ENCODE measurements around the gene ROPN1B. TPM values are rescaled to one million over a fixed set of nuclear protein-coding genes. Genes with fewer than 3 reads are reported as not detected.
"Not testable (repeated sequence)": the region's sequence is repeated elsewhere in the genome, so short reads cannot be mapped to it uniquely, and the experiment has no call there.

Gene ROPN1B
- total and polyA plus RNA-seq, 4 donors: 1.3 to 3.6 (median 2.1) TPM

- not testable (repeated sequence) for H3K27me3 ChIP-seq (ENCODE audit: control insufficient read depth, insufficient read depth, low read length); H3K4me3 ChIP-seq (ENCODE audit: low read depth, low read length); DNase-seq (ENCODE audit: low read depth in 4 of 6, low spot score in 6 of 6); H3K36me3 ChIP-seq (ENCODE audit: control insufficient read depth, insufficient read depth, low read length); H3K27ac ChIP-seq (ENCODE audit: low read depth, low read length); H3K9me3 ChIP-seq (ENCODE audit: control insufficient read depth, insufficient read depth, low read length); H3K4me1 ChIP-seq (ENCODE audit: control insufficient read depth, insufficient read depth, low read length)
- no CpG with 5 or more reads among the region's 2 CpGs for WGBS (ENCODE audit: insufficient coverage)
These were observed 857 bp upstream of the ROPN1B start for GRCh38 chr3:125968121-125968520.

- Histone ChIP-seq H3K4me3 (ENCODE audit: low read depth, low read length) (peak overlapping the region; percentile 60), H3K27ac (ENCODE audit: low read depth, low read length) (peak overlapping the region; percentile 79)
- not testable (repeated sequence) for H3K9me3 ChIP-seq (ENCODE audit: control insufficient read depth, insufficient read depth, low read length); H3K27me3 ChIP-seq (ENCODE audit: control insufficient read depth, insufficient read depth, low read length); H3K4me1 ChIP-seq (ENCODE audit: control insufficient read depth, insufficient read depth, low read length); H3K36me3 ChIP-seq (ENCODE audit: control insufficient read depth, insufficient read depth, low read length)
- DNase-seq (ENCODE audit: low read depth in 4 of 6, low spot score in 6 of 6): peak; percentile 24 to 94 (median 57)
- WGBS (ENCODE audit: insufficient coverage): 0% methylated on average over 19 of the region's 31 CpGs
These were observed 3.3 kb downstream of the ROPN1B start for GRCh38 chr3:125971997-125972944.

- not testable (repeated sequence) for H3K36me3 ChIP-seq (ENCODE audit: control insufficient read depth, insufficient read depth, low read length); H3K9me3 ChIP-seq (ENCODE audit: control insufficient read depth, insufficient read depth, low read length); DNase-seq (ENCODE audit: low read depth in 4 of 6, low spot score in 6 of 6); H3K4me1 ChIP-seq (ENCODE audit: control insufficient read depth, insufficient read depth, low read length); H3K4me3 ChIP-seq (ENCODE audit: low read depth, low read length); H3K27me3 ChIP-seq (ENCODE audit: control insufficient read depth, insufficient read depth, low read length)
- 100% methylated on average over 1 of the region's 9 CpGs for WGBS (ENCODE audit: insufficient coverage)
- H3K27ac ChIP-seq (ENCODE audit: low read depth, low read length): peak overlapping the region; percentile 8
These were observed 6.4 kb downstream of the ROPN1B start for GRCh38 chr3:125975245-125976002.

GRCh38 chr3:125976003-125976390, 7.0 kb downstream of the ROPN1B start:
- H3K36me3 ChIP-seq (ENCODE audit: control insufficient read depth, insufficient read depth, low read length); H3K27ac ChIP-seq (ENCODE audit: low read depth, low read length); H3K4me3 ChIP-seq (ENCODE audit: low read depth, low read length); H3K9me3 ChIP-seq (ENCODE audit: control insufficient read depth, insufficient read depth, low read length); DNase-seq (ENCODE audit: low read depth in 4 of 6, low spot score in 6 of 6); H3K4me1 ChIP-seq (ENCODE audit: control insufficient read depth, insufficient read depth, low read length); H3K27me3 ChIP-seq (ENCODE audit: control insufficient read depth, insufficient read depth, low read length): not testable (repeated sequence)
- no CpG with 5 or more reads among the region's 3 CpGs for WGBS (ENCODE audit: insufficient coverage)

GRCh38 chr3:125977104-125977503, 8.1 kb downstream of the ROPN1B start:
- not testable (repeated sequence) for H3K9me3 ChIP-seq (ENCODE audit: control insufficient read depth, insufficient read depth, low read length); DNase-seq (ENCODE audit: low read depth in 4 of 6, low spot score in 6 of 6); H3K27ac ChIP-seq (ENCODE audit: low read depth, low read length); H3K27me3 ChIP-seq (ENCODE audit: control insufficient read depth, insufficient read depth, low read length); H3K4me3 ChIP-seq (ENCODE audit: low read depth, low read length); H3K36me3 ChIP-seq (ENCODE audit: control insufficient read depth, insufficient read depth, low read length); H3K4me1 ChIP-seq (ENCODE audit: control insufficient read depth, insufficient read depth, low read length)
- WGBS (ENCODE audit: insufficient coverage): no CpG with 5 or more reads among the region's 7 CpGs

GRCh38 chr3:125984951-125985350, 16.0 kb downstream of the ROPN1B start:
- not testable (repeated sequence) for H3K4me1 ChIP-seq (ENCODE audit: control insufficient read depth, insufficient read depth, low read length); DNase-seq (ENCODE audit: low read depth in 4 of 6, low spot score in 6 of 6); H3K36me3 ChIP-seq (ENCODE audit: control insufficient read depth, insufficient read depth, low read length); H3K27ac ChIP-seq (ENCODE audit: low read depth, low read length); H3K27me3 ChIP-seq (ENCODE audit: control insufficient read depth, insufficient read depth, low read length); H3K9me3 ChIP-seq (ENCODE audit: control insufficient read depth, insufficient read depth, low read length); H3K4me3 ChIP-seq (ENCODE audit: low read depth, low read length)
- WGBS (ENCODE audit: insufficient coverage): no CpG with 5 or more reads among the region's 2 CpGs

GRCh38 chr3:125990253-125990970, 21.4 kb downstream of the ROPN1B start:
- Histone ChIP-seq H3K27ac (ENCODE audit: low read depth, low read length) (peak overlapping the region; percentile 47), H3K36me3 (ENCODE audit: control insufficient read depth, insufficient read depth, low read length) (no peaks in the 10 kb centered on the region), H3K4me1 (ENCODE audit: control insufficient read depth, insufficient read depth, low read length) (no peaks in the 10 kb centered on the region), H3K4me3 (ENCODE audit: low read depth, low read length) (peak overlapping the region; percentile 60), H3K9me3 (ENCODE audit: control insufficient read depth, insufficient read depth, low read length) (no peaks in the 10 kb centered on the region), H3K27me3 (ENCODE audit: control insufficient read depth, insufficient read depth, low read length) (no peaks in the 10 kb centered on the region)
- DNase-seq (ENCODE audit: low read depth in 4 of 6, low spot score in 6 of 6): peak; percentile 56 to 98 (median 71)
- WGBS (ENCODE audit: insufficient coverage): 20% methylated on average over 45 of the region's 52 CpGs

- DNase-seq (ENCODE audit: low read depth in 4 of 6, low spot score in 6 of 6); H3K27ac ChIP-seq (ENCODE audit: low read depth, low read length); H3K4me1 ChIP-seq (ENCODE audit: control insufficient read depth, insufficient read depth, low read length); H3K27me3 ChIP-seq (ENCODE audit: control insufficient read depth, insufficient read depth, low read length); H3K4me3 ChIP-seq (ENCODE audit: low read depth, low read length); H3K9me3 ChIP-seq (ENCODE audit: control insufficient read depth, insufficient read depth, low read length); H3K36me3 ChIP-seq (ENCODE audit: control insufficient read depth, insufficient read depth, low read length): not testable (repeated sequence)
- WGBS (ENCODE audit: insufficient coverage): 92% methylated on average over 4 of the region's 4 CpGs
These were observed 27.8 kb downstream of the ROPN1B start for GRCh38 chr3:125996751-125997150.

- Histone ChIP-seq H3K27me3 (ENCODE audit: control insufficient read depth, insufficient read depth, low read length) (no peaks in the 10 kb centered on the region), H3K4me3 (ENCODE audit: low read depth, low read length) (no peak overlapping the region), H3K36me3 (ENCODE audit: control insufficient read depth, insufficient read depth, low read length) (peaks cover 25% of the 10 kb centered on the region), H3K4me1 (ENCODE audit: control insufficient read depth, insufficient read depth, low read length) (no peaks in the 10 kb centered on the region), H3K9me3 (ENCODE audit: control insufficient read depth, insufficient read depth, low read length) (no peaks in the 10 kb centered on the region), H3K27ac (ENCODE audit: low read depth, low read length) (no peak overlapping the region)
- DNase-seq (ENCODE audit: low read depth in 4 of 6, low spot score in 6 of 6): no peak
These were observed 33.2 kb downstream of the ROPN1B start for GRCh38 chr3:126002189-126002588.

Measured in spinal cord (tissue), 10 donors.